GM19193 (cell line): Measurements from ENCODE around the gene MRPL17.

Experiments
- POLR2A ChIP-seq: IDR thresholded peaks from 4 replicates; pipeline ENCODE4 v1.6.1; 2011; ENCODE audit not compliant: insufficient read depth, insufficient read length; ENCODE audit errors: extremely low read depth

The MRPL17 gene

DNA sequence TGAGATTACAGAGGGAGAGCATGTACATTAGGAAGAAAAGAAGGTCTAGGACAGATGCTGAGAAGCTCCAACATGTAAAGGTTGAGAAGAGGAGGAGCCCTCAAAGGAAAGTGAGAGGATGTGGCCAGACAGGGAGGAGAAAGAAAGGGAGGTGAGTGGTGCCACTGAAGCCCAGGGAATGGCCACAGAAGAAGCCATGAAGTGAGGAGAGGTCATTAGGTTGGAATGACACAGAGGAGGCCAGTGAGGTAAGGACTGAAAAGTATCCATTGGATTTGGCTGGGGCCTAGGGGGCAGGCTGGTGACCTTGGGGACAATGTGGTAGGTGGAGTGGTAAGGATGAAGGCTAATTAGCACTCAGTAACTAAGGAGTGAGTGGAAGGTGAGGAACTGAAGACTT, 24.5 kb downstream of the MRPL17 start:
- TF ChIP-seq POLR2A: no peak

DNA sequence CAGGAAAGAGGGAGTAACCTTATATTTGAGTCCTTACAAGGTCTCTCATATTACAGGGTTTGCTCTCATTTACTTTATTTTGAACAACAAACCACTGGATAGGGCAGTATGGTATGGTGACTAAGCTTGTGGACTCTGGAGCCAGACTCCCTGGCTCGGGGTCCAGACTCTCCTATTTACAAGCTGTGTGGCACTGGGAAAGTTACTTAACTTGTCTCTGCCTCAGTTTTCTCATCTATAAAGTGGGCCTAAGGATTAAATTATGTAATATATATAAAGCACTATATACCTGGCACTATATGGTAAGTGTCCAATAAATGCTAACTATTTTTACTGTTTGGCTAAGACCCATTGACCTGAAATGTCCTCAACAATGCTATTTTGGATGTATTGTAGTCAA, 25.8 kb downstream of the MRPL17 start:
- no peak for TF ChIP-seq POLR2A

DNA sequence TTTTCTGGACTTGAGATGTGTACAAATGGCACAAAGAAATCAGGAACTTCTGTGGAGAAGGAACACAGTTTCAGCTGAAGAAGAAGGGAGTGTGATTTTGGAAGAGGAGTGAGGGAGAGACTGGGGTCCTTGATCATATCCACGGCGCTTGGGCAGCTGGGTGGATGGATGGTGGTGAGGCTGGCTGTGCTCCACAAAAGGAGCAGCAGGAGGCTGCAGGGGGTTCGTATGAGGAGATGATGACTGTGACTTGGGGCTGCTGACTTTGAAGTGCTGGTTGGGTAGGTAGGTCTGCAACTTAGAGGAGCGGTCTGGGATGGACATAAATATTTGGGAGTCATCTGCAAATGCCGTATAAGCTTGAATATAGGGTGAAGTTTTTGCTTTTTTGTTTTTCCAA, 26.2 kb downstream of the MRPL17 start:
- TF ChIP-seq POLR2A: no peak

DNA sequence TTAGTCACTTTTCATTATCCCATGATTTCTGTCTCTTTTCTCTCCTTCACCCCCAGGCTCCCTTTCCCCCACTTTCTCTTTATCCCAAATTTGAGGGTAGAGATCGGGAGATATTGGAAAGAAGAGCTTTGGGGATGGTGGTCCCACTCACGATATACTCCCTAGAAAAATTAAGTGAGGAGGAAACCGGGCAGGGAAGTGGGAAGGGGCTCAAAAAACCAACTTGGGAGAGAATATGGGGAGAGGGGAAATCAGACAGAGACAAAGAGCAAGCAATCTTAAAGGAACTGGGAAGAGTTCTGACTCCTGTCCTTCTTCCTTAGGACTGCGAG, 26.6 kb downstream of the MRPL17 start:
- TF ChIP-seq POLR2A: no peak

DNA sequence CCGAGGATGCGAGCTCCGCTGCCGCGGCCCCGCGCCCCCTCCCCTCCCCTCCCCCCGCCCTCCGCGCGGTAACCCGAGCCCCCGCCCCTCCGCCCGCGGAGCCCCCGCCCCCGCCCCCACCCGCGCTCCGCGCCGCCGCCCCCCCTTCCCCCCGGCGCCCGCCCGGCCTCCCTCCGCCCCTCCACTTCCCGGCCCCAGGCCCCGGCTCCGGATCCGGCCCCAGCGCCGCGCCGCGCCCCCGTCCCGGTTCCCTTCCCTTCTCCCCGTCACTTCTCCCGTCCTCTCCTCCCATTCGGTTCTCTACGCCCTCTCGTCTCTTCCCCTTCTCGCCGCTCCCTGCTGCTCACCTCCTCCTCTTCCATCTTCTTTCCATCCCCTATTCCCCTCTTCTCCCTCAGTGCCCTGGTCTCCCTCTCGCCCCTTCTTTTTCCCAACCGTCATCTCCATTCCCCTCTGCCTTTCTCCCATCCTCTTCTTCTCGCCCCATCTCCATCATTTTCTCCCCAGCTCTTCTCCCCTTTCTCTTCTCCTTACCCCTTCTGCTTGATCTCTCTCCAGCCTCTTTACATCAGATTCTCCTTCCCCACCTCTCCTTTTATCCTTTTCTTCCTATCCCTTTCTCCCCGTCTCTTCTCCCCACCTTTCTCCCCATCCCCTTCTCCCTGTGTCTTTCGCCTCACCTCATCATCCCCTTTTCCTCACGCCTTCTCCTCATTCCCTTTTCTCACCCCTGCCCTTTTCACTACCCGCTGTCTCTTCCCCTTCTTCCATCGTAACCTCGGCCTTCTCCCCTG, 27.2 kb downstream of the MRPL17 start, which contains the start of gene DCHS1:
TSS of gene DCHS1 (minus strand) at position 20 of the 794 bp plus-strand sequence. CDS start 14,196 bp downstream, outside the sequence.
- no peak for TF ChIP-seq POLR2A

DNA sequence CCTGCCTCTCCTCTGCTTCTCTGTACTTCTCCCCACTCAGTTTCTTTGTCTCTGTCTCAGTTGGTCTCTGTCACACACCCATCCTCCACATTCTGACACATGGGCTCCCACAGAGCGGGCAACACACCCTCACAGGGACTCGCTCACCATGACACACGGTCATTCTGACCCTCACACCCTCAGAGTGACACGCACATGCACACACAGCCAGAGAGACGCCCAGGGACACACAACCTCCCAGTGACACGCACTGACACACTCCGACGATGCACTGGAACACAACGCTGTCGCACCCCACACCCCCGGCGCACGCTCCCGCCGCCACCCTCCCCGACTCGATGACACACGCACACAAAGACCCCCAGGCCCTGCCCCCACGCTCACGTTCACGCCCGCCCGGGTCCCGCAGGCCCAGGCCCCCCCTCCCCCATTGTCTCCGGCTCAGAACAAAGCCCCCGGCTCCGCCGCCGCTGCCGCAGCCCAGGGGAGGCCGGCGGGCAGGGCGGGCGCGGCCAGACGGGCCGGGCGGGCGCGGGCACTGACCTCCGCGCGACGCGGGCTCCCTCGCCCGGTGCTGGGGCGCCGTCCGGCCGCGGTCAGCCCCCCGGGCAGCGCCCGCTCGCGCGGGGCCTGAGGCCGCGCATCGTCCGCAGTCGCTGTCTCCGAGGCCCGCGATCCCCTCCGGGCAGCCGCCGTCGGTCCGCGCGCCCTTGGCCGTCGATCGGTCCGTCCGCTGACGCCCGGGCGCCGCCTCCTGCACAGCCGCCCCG, 27.9 kb downstream of the MRPL17 start:
- no peak for TF ChIP-seq POLR2A

DNA sequence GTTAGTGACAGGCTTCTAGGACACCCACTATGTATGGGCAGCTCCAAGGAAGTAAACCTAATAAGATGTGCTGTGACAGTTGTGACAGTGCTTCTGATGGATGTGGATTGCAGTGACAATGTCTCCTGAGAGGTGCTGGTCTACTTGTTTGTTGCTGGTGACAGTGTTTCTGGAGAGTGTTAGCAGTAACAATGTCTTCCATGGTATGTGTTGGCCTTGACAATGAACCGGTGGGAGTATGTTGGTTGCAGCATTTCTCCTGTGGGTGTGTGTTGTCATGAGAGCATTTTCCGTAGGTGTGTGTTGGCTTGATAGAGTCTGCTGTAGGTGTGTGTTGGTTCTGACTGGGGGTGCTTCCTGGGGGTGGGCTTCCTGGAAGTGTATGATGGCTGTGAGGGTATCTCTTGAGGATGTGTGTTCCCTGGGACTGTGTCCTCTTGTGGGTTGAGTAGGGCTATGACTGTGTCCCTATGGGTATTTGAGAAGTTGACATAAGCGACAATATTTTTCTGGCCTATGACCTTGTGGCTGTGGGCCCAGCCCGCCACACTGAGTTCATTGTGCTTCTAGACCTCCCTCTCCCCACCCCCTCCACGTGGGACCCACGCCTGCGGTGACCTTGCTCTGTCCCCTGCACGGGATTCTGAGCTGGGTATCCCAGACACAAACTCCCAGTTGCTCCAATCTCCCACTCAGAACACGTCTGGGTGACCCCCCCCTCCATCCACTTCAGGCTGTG, 28.7 kb downstream of the MRPL17 start:
- TF ChIP-seq POLR2A: no peak

DNA sequence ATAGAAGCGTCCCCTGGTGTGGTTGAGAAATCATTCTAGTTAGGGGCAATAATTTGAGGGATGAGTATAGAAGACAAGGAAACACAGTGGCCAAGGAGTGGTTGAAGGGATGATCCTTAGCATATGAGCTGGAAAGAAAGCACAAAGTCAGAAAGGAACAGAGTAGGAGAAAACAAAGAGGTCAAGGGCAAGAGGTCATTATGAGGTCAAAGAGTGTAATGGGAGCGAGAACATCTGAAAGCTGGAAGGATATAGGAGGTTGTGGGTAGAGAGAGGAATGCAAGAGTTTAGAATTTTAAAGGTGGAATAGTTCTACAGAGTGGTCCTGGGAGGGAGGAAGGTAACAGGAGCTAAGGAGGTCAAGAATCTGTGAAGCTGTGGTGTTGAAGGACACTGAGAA, 29.5 kb downstream of the MRPL17 start:
- no peak for TF ChIP-seq POLR2A

DNA sequence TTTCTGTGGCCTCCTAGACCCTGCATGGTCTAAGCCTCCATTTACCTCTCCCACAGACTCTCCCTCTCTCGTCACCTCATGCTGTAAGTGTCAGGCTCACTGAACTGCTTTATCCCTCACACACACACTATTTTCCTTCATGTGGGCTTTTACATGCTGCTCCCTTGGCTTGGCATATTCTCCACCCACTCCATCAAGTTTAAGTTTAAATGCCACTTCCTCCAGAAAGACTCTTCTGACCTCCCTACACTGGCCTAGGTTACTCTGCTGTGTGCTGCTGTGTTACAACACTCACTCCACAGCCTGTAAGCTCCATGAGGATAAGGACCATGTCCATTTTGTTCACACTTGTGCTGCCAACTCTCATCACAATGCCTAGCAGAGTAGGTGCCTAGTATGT, 30.0 kb downstream of the MRPL17 start:
- no peak for TF ChIP-seq POLR2A

DNA sequence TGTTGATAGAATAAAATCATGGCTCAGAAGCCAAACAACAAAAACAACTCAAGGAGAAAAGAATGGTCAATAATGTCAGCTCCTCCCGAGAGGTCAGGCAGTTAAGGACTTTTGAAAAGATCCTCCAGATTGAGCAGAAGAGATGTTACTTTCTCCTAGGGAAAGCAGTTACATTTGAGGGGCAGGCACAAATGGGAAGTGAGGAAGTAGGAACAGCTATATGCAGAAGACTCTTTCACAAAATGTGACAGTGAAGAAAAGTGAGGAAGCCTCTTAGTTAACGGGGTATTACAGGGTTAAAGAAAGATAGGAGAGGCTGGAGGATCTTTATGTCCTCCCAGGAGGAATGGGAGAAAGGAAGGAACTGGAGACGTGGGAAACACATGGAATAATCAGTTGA, 31.0 kb downstream of the MRPL17 start:
- no peak for TF ChIP-seq POLR2A

- TF ChIP-seq POLR2A: no peak
Observed at GRCh38 chr11:6650980-6651379, 32.2 kb downstream of the MRPL17 start.

DNA sequence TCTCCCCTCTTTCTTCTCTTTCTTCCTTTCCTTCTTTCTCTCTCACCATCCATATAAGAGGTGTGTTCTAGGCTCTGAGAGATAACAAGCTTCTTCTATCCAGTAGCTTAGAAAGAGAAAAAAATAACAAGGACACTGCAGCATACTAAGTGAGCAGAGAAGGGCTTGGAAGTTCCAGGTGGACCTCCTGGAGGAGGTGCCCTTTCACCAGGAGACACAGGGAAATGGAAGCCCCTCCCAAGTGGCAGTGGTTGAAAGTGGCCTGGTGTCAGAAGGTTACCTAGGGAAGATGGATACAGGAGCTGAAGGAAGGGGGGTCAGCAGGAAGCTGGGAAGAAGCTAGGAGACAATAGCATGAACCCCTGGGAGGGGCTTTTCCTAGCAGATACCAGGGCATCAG, 33.0 kb downstream of the MRPL17 start:
- TF ChIP-seq POLR2A: no peak

DNA sequence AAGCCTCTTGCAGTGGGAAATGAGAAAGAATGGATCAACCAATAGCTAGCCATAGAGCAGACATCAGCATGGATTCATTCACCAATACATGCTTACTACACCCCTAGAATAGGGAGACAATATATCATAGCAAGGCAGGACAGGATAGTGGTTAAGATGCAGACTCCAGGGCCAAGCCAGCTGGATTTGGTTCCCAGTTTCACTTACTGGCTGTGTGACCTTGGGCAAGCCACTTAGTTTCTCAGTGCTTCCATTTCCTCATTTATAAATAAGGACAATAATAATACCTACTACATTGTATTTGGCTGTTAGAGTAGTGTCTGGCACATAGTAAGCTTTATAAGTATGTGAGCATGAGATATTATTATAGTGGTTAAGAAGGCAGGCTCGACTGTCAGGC, 34.6 kb downstream of the MRPL17 start:
- no peak for TF ChIP-seq POLR2A

GRCh38 chr11:6647836-6648235, 35.3 kb downstream of the MRPL17 start:
- no peak for TF ChIP-seq POLR2A

DNA sequence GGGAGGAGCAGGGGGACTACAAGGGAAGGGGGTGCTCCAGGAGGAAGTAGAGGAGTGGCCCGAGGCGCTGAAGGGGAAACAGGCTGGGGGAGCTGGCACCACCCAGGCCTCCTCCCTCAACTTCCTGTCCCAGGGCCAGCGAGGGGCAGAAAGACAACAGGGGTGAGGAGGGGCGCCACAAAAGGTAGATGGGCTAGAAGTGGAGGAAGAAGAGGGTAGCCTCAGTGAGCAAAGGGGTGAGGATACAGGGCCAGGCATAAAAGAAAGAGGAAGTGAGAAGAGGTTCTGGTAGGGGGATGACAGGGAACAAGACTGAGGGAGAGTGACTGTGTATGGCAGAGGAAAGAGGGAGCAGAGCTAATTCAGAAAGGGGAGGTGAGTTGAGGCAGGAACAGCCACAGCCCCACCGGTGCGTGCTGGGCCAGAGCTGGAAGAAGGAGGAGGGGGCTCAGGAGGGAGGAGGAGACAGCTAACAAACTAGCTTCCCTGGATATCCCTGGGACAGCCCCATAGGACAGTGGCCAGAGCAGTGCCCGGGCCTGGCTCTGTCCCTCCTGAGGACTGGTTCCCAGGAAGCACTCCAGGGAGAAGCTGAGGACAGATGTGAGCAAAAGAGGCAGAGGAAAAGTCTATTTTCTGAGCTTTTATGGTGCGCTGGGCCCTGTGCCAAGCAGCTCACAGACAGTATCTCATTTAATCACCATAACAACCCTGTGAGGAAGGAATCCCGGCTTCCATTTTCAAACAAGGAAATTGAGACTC, 36.0 kb downstream of the MRPL17 start:
- peak; percentile 21 for TF ChIP-seq POLR2A
